Thyroid gland (tissue), 4 donors: ENCODE data around the gene KCNE4.

Experiments used
- POLR2A ChIP-seq, 2 donors: fragments of 450-650 bp; IDR thresholded peaks; one replicate each; pipeline ENCODE4 v1.6.1; 2017; ENCODE audit warnings: antibody characterized with exemption in 2 of 2, mild to moderate bottlenecking in 2 of 2, moderate library complexity in 1 of 2
- TF ChIP-seq, protein P1 (sequence below), 6 experiments: fragments of 200-600 bp in 3 of 6; fragments of 450-650 bp in 3 of 6; sonication (generic) in 3 of 6; IDR thresholded peaks; one replicate each; pipeline ENCODE4 v1.5.1; 2016 to 2019; ENCODE audit warnings: antibody characterized with exemption in 6 of 6, mild to moderate bottlenecking in 2 of 6, inconsistent platforms in 1 of 6, moderate library complexity in 1 of 6

DNA sequence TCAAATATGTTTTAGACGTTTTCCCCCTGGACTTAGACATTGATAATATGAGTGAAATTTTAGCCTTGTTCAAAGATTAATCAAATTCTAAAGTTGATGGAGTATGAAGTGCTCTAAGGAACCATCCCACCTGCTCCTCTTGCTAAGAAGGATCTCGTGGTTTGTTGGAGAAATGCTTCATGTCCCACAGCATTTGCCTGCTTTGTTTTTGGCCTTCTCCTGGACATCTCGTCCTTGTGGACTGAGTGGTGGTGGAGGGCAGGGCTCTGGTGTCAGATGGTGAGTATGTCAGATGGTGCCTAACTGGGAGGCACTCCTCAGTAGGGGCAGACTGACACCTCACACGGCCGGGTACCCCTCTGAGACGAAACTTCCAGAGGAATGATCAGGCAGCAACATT is 39.7 kb upstream of the KCNE4 start:
- TF ChIP-seq, protein P1, sequence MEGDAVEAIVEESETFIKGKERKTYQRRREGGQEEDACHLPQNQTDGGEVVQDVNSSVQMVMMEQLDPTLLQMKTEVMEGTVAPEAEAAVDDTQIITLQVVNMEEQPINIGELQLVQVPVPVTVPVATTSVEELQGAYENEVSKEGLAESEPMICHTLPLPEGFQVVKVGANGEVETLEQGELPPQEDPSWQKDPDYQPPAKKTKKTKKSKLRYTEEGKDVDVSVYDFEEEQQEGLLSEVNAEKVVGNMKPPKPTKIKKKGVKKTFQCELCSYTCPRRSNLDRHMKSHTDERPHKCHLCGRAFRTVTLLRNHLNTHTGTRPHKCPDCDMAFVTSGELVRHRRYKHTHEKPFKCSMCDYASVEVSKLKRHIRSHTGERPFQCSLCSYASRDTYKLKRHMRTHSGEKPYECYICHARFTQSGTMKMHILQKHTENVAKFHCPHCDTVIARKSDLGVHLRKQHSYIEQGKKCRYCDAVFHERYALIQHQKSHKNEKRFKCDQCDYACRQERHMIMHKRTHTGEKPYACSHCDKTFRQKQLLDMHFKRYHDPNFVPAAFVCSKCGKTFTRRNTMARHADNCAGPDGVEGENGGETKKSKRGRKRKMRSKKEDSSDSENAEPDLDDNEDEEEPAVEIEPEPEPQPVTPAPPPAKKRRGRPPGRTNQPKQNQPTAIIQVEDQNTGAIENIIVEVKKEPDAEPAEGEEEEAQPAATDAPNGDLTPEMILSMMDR (IDR thresholded peaks at IDR 0.05): no peak
- TF ChIP-seq POLR2A (IDR thresholded peaks at IDR 0.05): no peak
